Activated CD8-positive, alpha-beta memory T cell treated with anti-CD3 and anti-CD28 coated beads, Interleukin-2, amount 10 ng/mL, durations not matched to agents 7 days and 5 days (primary cell): ENCODE measurements around the gene SLC14A1. TPM values are rescaled to one million over a fixed set of nuclear protein-coding genes. Genes with fewer than 3 reads are reported as not detected.
"Not testable (repeated sequence)": the region's sequence is repeated elsewhere in the genome, so short reads cannot be mapped to it uniquely, and the experiment has no call there.

Experiments used
- ATAC-seq: fragments of 150-1000 bp; cut with Tn5 transposase; one replicate; pipeline ENCODE4 v1.10.0; 2021; ENCODE audit warnings: moderate library complexity
- CTCF ChIA-PET: fragments of 350-600 bp; sonication (Branson Sonifier 250); formaldehyde crosslinking; loops from one replicate; lab custom pipeline; 2021; ENCODE audit warnings: antibody characterized with exemption; lab: Charles Lee
- DNase-seq: peaks from one replicate; pipeline ENCODE4 v3.0.0-alpha.2; 2020
- H3K27ac Mint-ChIP-seq: one replicate; pipeline ENCODE4 v1.8.0; 2021; ENCODE audit warnings: mild to moderate bottlenecking, mixed read lengths
- H3K27me3 Mint-ChIP-seq: one replicate; pipeline ENCODE4 v1.8.0; 2021; ENCODE audit warnings: mixed read lengths
- H3K36me3 Mint-ChIP-seq: one replicate; pipeline ENCODE4 v1.8.0; 2021; ENCODE audit warnings: mild to moderate bottlenecking, mixed read lengths
- H3K4me1 Mint-ChIP-seq: one replicate; pipeline ENCODE4 v1.8.0; 2021; ENCODE audit warnings: mixed read lengths
- H3K4me3 Mint-ChIP-seq: one replicate; pipeline ENCODE4 v1.8.0; 2021; ENCODE audit warnings: mild to moderate bottlenecking, moderate library complexity, mixed read lengths
- H3K9me3 Mint-ChIP-seq: one replicate; pipeline ENCODE4 v1.8.0; 2022; ENCODE audit warnings: low read depth, mixed read lengths
- total RNA-seq, 2 experiments: library from RNA; stranded (reverse); gene quantifications; one replicate each; pipeline ENCODE4 v1.2.3, GENCODE V29; 2021

Gene SLC14A1
- total RNA-seq, 2 experiments from 2014 or later: 6.8 to 14.8 TPM

DNA sequence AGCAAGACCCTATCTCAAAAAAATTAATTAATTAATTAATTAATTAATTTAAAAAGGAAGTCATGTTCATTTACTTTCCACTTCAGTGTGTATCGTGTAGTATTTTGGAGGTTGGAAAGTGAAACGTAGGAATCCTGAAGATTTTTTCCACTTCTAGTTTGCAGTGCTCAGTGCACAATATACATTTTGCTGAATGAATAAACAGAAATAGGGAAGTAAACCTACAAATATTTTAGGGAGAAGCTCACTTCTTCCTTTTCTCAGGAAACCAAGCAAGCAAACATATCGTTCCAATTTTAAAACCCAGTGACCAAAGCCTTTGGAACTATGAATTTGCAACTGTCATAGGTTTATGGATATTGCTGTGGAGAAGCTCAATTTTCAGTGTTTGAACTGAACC is 27.8 kb downstream of the SLC14A1 start:
- CTCF ChIA-PET: interaction anchor here (1.9 kb wide), 1 partner anchor 128 kb away, joined by 5 read pairs; no protein-coding TSS in a partner anchor
- DNase-seq (no peak), ATAC-seq (no peak)
- Mint-ChIP-seq H3K27ac (no peak overlapping the region), H3K27me3 (peaks cover 11% of the 10 kb centered on the region), H3K36me3 (no peaks in the 10 kb centered on the region), H3K9me3 (no peaks in the 10 kb centered on the region), H3K4me1 (peaks cover 3% of the 10 kb centered on the region), H3K4me3 (no peak overlapping the region)

DNA sequence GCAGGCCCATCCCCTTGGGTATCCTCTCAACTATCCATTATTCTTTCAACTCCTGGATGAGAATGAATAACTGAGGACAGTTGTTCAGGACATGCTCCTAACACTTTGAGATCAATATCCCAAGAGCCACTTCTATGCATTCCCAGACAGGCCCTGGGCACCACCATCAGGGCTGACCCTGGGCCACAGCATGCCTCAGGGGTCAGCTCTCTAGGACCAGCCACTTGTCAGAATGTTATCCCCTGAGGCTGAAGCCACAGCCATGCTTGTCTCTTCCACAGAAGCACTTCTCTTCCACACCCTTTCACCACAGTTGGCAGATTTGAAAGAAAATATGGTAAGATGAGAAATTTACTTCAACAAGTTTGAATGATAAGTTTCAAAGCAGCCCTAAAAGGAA is 28.7 kb downstream of the SLC14A1 start:
- no peaks in the 10 kb centered on the region for H3K36me3 Mint-ChIP-seq
- H3K4me3 Mint-ChIP-seq: no peak overlapping the region
- H3K27ac Mint-ChIP-seq: no peak overlapping the region
- DNase-seq: no peak
- peaks cover 3% of the 10 kb centered on the region for H3K4me1 Mint-ChIP-seq
- CTCF ChIA-PET: no interaction called here
- peaks cover 17% of the 10 kb centered on the region for H3K27me3 Mint-ChIP-seq
- no peak for ATAC-seq
- no peaks in the 10 kb centered on the region for H3K9me3 Mint-ChIP-seq

DNA sequence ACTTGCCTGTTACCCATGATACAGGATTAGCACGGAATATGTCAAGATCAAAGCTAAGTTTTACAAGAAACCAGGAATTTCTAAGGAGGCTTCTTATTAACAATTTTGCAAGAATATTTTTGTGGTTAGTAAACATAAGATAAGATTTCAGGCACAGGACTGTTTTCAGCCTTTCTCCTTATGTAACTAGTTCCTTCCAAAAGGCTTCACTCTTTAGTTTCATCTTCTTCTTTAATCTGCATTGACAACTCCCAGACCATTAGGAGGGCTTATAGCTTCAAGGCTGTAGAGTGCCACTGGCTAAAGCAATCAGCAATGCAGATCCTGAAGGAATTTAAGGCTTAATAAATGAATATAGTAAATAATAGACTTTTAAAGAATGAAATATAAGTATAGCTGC is 29.3 kb downstream of the SLC14A1 start:
- CTCF ChIA-PET: no interaction called here
- no peak for ATAC-seq
- Mint-ChIP-seq H3K36me3 (no peaks in the 10 kb centered on the region), H3K9me3 (no peaks in the 10 kb centered on the region), H3K4me3 (no peak overlapping the region), H3K27ac (no peak overlapping the region), H3K4me1 (peaks cover 3% of the 10 kb centered on the region), H3K27me3 (peaks cover 17% of the 10 kb centered on the region)
- DNase-seq: no peak

DNA sequence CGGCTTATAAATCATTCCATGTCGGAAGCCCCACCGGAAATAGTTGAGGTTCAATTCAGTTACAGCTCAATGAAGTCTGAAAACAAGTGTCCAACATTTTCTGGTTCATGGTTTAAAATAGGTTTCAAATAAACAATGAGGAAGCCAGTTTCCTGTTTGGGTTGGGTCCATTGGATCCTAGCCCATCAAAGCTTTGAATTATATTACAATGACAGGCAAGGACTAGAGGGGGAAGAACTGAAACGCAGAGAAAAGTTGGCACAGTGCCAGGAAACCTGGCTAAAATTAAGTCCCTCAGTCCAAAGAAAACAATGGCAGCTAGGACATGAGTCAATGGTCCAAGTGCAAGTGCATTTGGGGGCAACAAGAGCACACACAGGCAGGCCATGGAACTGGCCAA is 32.0 kb downstream of the SLC14A1 start:
- Mint-ChIP-seq H3K9me3 (no peaks in the 10 kb centered on the region), H3K27me3 (peaks cover 17% of the 10 kb centered on the region)

DNA sequence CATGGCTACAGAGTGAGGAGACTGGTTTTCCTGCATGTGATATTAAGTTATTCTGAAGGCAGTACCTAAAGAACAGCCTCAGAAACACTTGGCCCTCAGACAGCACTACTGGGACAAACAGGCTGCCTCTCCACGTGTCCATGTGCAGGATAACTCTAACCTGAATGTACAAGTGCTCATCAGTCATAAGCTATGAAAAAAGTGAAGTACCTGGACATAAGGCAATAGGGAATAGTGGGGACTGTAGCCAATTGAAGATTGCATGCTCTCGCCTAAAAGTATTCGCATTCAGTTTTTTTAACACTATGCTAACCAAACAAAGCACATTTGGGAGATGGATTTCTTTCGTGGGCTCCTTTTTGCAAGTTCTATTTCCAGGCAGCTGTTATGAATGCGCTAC is 33.0 kb downstream of the SLC14A1 start:
- no peak for ATAC-seq
- H3K9me3 Mint-ChIP-seq: no peaks in the 10 kb centered on the region
- no peaks in the 10 kb centered on the region for H3K36me3 Mint-ChIP-seq
- peaks cover 17% of the 10 kb centered on the region for H3K27me3 Mint-ChIP-seq
- peaks cover 3% of the 10 kb centered on the region for H3K4me1 Mint-ChIP-seq
- no peak overlapping the region for H3K27ac Mint-ChIP-seq
- CTCF ChIA-PET: no interaction called here
- no peak overlapping the region for H3K4me3 Mint-ChIP-seq
- no peak for DNase-seq

More for the DNA sequence above, 32.0 kb downstream of the SLC14A1 start:
- CTCF ChIA-PET: no interaction called here
- peaks cover 3% of the 10 kb centered on the region for H3K4me1 Mint-ChIP-seq
- DNase-seq: no peak
- H3K27ac Mint-ChIP-seq: no peak overlapping the region
- ATAC-seq: no peak
- H3K4me3 Mint-ChIP-seq: no peak overlapping the region
- no peaks in the 10 kb centered on the region for H3K36me3 Mint-ChIP-seq

DNA sequence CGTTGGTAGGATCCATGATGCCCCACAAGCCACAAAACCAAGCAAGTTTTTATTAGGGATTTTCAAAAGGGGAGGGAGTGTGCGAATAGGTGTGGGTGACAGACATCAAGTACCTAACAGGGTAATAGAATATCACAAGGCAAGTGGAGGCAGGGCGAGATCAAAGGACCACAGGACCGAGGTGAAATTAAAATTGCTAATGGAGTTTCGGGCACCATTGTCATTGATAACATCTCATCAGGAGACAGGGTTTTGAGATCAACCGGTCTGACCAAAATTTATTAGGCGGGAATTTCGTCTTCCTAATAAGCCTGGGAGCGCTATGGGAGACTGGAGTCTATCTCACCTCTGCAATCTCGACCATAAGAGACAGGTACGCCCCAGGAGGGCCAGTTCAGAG is 33.7 kb downstream of the SLC14A1 start:
- H3K36me3 Mint-ChIP-seq, H3K9me3 Mint-ChIP-seq, CTCF ChIA-PET, H3K4me3 Mint-ChIP-seq, H3K4me1 Mint-ChIP-seq, ATAC-seq, DNase-seq, H3K27ac Mint-ChIP-seq: not testable (repeated sequence)
- H3K27me3 Mint-ChIP-seq: peaks cover 17% of the 10 kb centered on the region

DNA sequence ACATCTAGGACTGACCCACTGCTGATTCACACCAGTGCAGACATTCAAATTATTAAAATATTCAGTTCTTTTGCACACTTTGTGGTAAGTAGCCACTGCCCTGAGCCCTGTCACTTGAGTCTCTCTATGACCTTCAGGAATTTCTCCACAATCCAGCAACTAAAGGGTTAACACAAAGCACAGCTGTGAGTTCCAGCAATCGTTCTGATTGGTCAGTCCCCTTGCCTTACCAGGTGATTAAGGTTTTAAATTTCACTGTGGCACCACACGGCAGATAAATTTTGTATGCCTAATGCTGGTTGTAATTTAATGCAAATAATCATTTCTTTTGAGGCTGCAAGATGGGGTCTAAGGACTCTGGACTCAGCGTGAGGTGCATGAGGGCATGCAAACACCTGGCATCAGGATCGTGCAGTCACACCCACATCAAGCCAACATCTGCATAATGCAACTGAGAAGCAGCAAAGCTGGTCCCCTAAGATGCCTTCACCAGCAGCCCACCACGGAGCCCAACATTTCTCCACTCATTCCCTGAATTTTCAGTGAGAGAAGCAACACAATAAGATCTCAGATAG is 36.6 kb downstream of the SLC14A1 start:
- ATAC-seq (no peak), DNase-seq (no peak)
- H3K9me3 Mint-ChIP-seq: no peaks in the 10 kb centered on the region
- no peak overlapping the region for H3K4me3 Mint-ChIP-seq
- peaks cover 13% of the 10 kb centered on the region for H3K27me3 Mint-ChIP-seq
- CTCF ChIA-PET: interaction anchor here (1.8 kb wide), 1 partner anchor 37 kb away, joined by 3 read pairs; no protein-coding TSS in a partner anchor
- peaks cover 2% of the 10 kb centered on the region for H3K4me1 Mint-ChIP-seq
- H3K36me3 Mint-ChIP-seq: no peaks in the 10 kb centered on the region
- no peak overlapping the region for H3K27ac Mint-ChIP-seq

DNA sequence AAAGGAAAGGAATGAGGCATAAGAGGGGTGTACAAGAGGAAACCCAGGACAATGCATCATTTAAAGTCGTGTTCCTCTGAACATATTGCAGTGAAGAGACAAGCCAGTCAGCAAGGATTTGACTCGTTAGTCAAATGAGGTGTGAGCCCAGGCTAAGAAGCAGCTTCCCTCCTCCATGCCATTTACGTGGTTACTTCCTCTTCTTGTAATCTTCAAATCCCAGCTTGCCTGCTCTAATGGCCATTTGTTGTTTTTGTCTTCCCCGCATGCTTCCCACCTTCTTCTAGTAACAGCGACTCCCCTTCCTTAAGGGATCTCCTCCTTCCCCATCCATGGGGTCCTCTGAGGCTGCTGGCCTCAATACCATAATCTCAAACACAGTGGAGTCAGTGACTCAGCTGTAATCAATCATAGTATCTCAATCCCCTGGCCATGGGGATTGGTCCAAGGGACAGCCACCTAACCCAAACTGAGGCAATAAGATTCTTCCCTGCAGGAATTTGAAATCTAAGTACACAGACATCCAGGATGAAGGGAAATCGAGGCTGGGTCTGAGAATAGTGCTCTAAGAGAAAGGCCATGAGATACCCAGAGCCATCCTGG is 37.6 kb downstream of the SLC14A1 start:
- Mint-ChIP-seq H3K27ac (no peak overlapping the region), H3K4me1 (peaks cover 2% of the 10 kb centered on the region), H3K4me3 (no peak overlapping the region), H3K9me3 (no peaks in the 10 kb centered on the region), H3K36me3 (no peaks in the 10 kb centered on the region), H3K27me3 (peaks cover 7% of the 10 kb centered on the region)
- CTCF ChIA-PET: no interaction called here
- no peak for ATAC-seq
- no peak for DNase-seq

DNA sequence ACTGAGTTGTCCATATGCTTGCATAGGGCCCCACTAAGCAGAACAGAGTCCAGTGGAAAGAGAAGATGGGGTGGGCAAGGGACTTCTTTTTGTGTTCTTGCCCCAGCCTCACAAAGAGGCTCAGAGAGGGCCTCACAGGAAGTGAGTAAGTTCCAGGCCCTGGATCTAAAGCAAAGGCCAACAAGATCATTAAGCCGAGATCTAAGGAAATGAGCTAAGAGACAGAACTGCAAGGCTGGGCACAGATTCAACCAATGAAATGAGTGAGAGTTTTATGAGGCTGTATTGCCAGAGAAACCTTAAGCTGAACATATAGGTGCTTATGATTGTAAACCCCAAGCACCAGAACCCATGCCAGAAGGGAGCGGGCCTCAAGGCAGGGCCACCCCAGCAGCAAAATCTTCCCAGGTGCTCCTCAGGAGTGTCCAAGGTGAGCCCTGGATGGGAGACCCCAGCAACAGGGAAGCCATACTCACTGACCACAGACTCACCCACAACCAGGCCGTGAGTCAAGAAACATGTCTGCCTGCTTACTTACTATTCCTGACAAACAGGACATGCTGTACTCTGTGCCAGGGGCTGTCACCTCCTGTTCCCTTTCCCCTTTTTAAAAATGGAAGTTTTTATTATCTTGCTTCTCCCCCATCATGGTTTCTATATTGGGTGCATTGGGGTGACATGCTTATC is 40.2 kb downstream of the SLC14A1 start:
- Mint-ChIP-seq H3K4me1 (peaks cover 2% of the 10 kb centered on the region), H3K36me3 (no peaks in the 10 kb centered on the region), H3K27me3 (peaks cover 4% of the 10 kb centered on the region), H3K9me3 (no peaks in the 10 kb centered on the region), H3K4me3 (no peak overlapping the region), H3K27ac (no peak overlapping the region)
- ATAC-seq: no peak
- CTCF ChIA-PET: interaction anchor here (1.0 kb wide), 1 partner anchor 116 kb away, joined by 3 read pairs; no protein-coding TSS in a partner anchor
- no peak for DNase-seq

DNA sequence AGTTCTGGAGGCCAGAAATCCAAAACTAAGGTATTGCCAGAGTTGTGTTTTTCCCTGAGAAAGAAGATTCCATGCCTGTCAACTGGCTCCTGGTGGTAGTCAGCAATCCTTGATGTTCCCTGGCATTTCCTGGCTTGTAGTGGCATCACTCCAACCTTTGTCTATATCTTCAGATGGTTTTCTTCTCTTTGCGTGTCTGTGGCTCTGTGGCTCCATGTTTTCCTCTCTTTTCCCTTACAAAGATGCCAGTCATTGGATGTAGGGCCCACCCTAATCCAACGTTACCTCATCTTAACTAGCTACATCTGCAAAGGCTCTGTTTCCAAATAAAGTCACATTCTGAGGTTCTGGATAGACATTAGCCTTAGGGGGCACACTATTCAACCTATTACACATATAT is 41.8 kb downstream of the SLC14A1 start:
- no peak for DNase-seq
- CTCF ChIA-PET: interaction anchor here (1.1 kb wide), 1 partner anchor 43 kb away, joined by 3 read pairs; no protein-coding TSS in a partner anchor
- peaks cover 2% of the 10 kb centered on the region for H3K4me1 Mint-ChIP-seq
- ATAC-seq: no peak
- H3K9me3 Mint-ChIP-seq: no peaks in the 10 kb centered on the region
- no peak overlapping the region for H3K27ac Mint-ChIP-seq
- peaks cover 17% of the 10 kb centered on the region for H3K27me3 Mint-ChIP-seq
- no peak overlapping the region for H3K4me3 Mint-ChIP-seq
- H3K36me3 Mint-ChIP-seq: no peaks in the 10 kb centered on the region

DNA sequence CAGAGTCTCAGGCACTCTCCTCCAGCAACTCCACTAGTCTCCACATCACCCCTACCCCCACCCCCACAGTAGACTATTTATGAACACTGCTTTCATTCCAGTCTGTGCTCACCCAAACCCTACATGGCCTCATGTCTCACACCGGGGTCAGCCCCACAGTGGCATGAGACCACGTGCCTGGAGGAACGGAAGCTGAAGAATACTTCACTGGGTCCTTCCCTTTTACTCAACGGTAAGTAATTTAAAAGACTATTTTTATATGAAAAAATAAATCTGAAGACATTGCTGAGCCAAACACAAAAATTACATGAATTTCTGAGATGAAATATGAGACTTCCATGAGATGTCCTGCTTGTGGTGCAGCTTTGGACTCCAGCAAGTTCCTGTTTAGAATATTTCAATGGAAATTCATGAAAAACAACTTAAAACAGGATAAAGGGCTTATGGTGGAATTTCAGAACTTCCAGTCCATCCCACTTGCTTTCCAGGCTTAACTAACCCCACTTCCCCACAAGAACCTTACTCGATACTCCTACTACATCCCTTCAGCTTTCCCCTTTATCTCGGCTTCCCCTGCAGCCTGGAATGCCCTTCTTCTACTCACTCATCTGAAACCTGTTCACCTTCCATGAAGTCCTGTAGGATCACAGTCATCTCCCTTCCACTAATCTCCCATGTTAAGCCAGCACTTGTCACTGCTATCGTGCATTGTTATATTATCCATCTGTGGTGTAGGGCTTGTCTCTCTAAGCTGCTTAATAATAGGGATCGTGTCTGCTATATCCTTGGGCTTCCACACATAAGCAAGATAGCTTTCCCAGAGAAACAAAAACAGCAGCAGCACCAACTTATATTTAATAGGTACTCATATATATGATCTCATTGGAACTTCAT is 47.9 kb downstream of the SLC14A1 start:
- DNase-seq: no peak
- Mint-ChIP-seq H3K4me1 (peaks cover 23% of the 10 kb centered on the region), H3K9me3 (peaks cover 2% of the 10 kb centered on the region), H3K27me3 (peaks cover 48% of the 10 kb centered on the region), H3K36me3 (peaks cover 4% of the 10 kb centered on the region), H3K27ac (no peak overlapping the region), H3K4me3 (no peak overlapping the region)
- CTCF ChIA-PET: interaction anchor here (0.9 kb wide), 1 partner anchor 36 kb away, joined by 4 read pairs; no protein-coding TSS in a partner anchor
- ATAC-seq: no peak

DNA sequence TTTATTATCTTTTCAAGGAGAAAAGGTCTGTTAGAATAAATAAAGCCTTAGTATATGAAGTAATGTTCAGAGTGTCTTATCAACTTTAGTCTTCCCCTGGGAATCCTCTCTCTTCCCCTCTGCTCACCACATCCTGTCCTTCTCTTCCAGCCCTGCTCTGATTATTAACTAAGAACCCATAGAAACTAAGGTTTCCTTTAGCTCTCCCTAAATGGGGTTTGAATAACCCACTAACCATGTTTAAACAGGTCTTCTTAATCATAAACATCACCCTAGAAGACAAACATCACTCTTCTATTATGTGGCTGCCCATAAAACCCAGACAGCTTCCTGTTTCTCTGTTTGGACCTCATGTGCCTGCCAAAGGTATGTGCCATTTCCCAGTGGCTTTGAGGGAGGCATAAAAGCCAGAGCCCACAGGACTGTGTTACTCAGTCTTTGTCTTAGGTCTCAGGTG is 50.1 kb downstream of the SLC14A1 start:
- no peak overlapping the region for H3K27ac Mint-ChIP-seq
- H3K27me3 Mint-ChIP-seq: peaks cover 48% of the 10 kb centered on the region
- peak; percentile 39 for ATAC-seq
- peaks cover 23% of the 10 kb centered on the region for H3K4me1 Mint-ChIP-seq
- H3K9me3 Mint-ChIP-seq: peaks cover 2% of the 10 kb centered on the region
- CTCF ChIA-PET: interaction anchor here (1.3 to 1.5 kb wide), 2 partner anchors 86 to 106 kb away, joined by 4 to 5 read pairs; no protein-coding TSS in a partner anchor
- DNase-seq: no peak
- no peak overlapping the region for H3K4me3 Mint-ChIP-seq
- peaks cover 4% of the 10 kb centered on the region for H3K36me3 Mint-ChIP-seq

DNA sequence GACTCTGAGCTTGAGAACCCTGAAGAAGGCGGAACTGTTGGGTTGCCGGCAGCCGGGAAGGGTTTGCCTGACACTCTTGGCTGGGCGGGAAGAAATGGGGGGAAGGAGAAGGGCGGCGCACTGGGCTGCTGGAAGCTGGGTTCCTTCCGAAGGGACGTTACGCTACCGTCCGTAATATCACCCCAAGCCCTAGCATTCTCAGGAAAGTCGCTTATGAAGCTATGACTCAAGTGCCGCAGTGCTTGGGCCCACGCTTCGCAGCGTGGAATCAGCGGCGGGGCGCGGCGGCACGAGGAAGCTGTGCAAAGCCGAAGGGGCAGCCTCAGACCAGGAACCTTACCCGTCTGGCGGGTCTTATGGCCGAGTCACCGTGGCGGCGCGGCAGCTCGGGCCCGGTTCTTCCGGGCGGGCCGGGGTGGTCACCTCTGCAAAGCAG is 51.3 kb downstream of the SLC14A1 start:
- CTCF ChIA-PET: interaction anchor here (0.6 to 1.5 kb wide), 6 partner anchors 11 to 282 kb away, joined by 3 to 5 read pairs (median 4); no protein-coding TSS in a partner anchor
- Mint-ChIP-seq H3K4me1 (peaks cover 23% of the 10 kb centered on the region), H3K27ac (no peak overlapping the region), H3K4me3 (peak overlapping the region; percentile 65), H3K27me3 (peaks cover 40% of the 10 kb centered on the region), H3K36me3 (peaks cover 4% of the 10 kb centered on the region), H3K9me3 (peaks cover 2% of the 10 kb centered on the region)
- ATAC-seq (peak; percentile 77), DNase-seq (peak; percentile 62)
